GM23338 (cell line): Measurements from ENCODE around the gene SPACA4. TPM values are rescaled to one million over a fixed set of nuclear protein-coding genes. Genes with fewer than 3 reads are reported as not detected.

Source experiments
- ATAC-seq: fragments of 200-7000 bp; cut with Tn5 transposase; 3 replicates; pipeline ENCODE4 v1.9.1; 2020
- DNase-seq: peaks from one replicate; pipeline ENCODE4 v3.0.0-alpha.2; 2015; ENCODE audit warnings: low spot score
- H2AFZ ChIP-seq: fragments of 200-600 bp; sonication (generic); 2 replicates; pipeline ENCODE4 v1.8.0; 2016; ENCODE audit warnings: antibody characterized with exemption, mild to moderate bottlenecking, moderate library complexity
- H3F3A ChIP-seq: fragments of 200-600 bp; sonication (generic); replicated peaks from 2 replicates; pipeline ENCODE4 v1.8.0; 2017; ENCODE audit warnings: antibody characterized with exemption, mixed run types, low read depth
- H3K27ac ChIP-seq: fragments of 200-600 bp; sonication (generic); 2 replicates; pipeline ENCODE4 v1.6.1; 2016; ENCODE audit warnings: low read depth
- H3K27me3 ChIP-seq: fragments of 200-600 bp; sonication (generic); 2 replicates; pipeline ENCODE4 v1.8.0; 2016; ENCODE audit warnings: mild to moderate bottlenecking, mixed run types, moderate library complexity; ENCODE audit not compliant: insufficient read depth
- H3K36me3 ChIP-seq: fragments of 200-600 bp; sonication (generic); 2 replicates; pipeline ENCODE4 v1.8.0; 2016; ENCODE audit warnings: mild to moderate bottlenecking; ENCODE audit not compliant: insufficient read depth
- H3K4me1 ChIP-seq: fragments of 200-600 bp; sonication (generic); 2 replicates; pipeline ENCODE4 v1.8.0; 2016; ENCODE audit warnings: mild to moderate bottlenecking, moderate library complexity; ENCODE audit not compliant: insufficient read depth
- H3K4me2 ChIP-seq: fragments of 200-600 bp; sonication (generic); 2 replicates; pipeline ENCODE4 v1.7.1; 2017; ENCODE audit warnings: mixed run types
- H3K4me3 ChIP-seq: fragments of 200-600 bp; sonication (generic); 2 replicates; pipeline ENCODE4 v1.6.1; 2016; ENCODE audit warnings: mixed run types
- H3K79me2 ChIP-seq: fragments of 200-600 bp; sonication (generic); replicated peaks from 2 replicates; pipeline ENCODE4 v1.8.0; 2017; ENCODE audit warnings: mild to moderate bottlenecking; ENCODE audit not compliant: insufficient read depth
- H3K9me2 ChIP-seq: fragments of 200-600 bp; sonication (generic); 2 replicates; pipeline ENCODE4 v1.8.0; 2017; ENCODE audit not compliant: insufficient read depth
- H4K20me1 ChIP-seq: fragments of 200-600 bp; sonication (generic); replicated peaks from 2 replicates; pipeline ENCODE4 v1.8.0; 2017; ENCODE audit warnings: mild to moderate bottlenecking; ENCODE audit not compliant: insufficient read depth
- H3K27ac Mint-ChIP-seq: 2 replicates; pipeline ENCODE4 v1.8.0; 2020; ENCODE audit warnings: inconsistent platforms, mild to moderate bottlenecking, moderate library complexity, mixed read lengths
- H3K27me3 Mint-ChIP-seq: 3 replicates; pipeline ENCODE4 v1.8.0; 2022; ENCODE audit warnings: low read depth, mild to moderate bottlenecking, moderate library complexity, mixed read lengths, inconsistent platforms; ENCODE audit not compliant: insufficient read depth, poor library complexity
- H3K36me3 Mint-ChIP-seq: 3 replicates; pipeline ENCODE4 v1.8.0; 2021; ENCODE audit warnings: low read depth, mild to moderate bottlenecking, inconsistent platforms, moderate library complexity, mixed read lengths
- H3K4me1 Mint-ChIP-seq: 3 replicates; pipeline ENCODE4 v1.8.0; 2020; ENCODE audit warnings: mild to moderate bottlenecking, inconsistent platforms, mixed read lengths
- H3K4me3 Mint-ChIP-seq: 3 replicates; pipeline ENCODE4 v1.8.0; 2021; ENCODE audit warnings: moderate library complexity, mild to moderate bottlenecking, inconsistent platforms, mixed read lengths
- H3K9me3 Mint-ChIP-seq: 3 replicates; pipeline ENCODE4 v1.8.0; 2020; ENCODE audit warnings: moderate library complexity, mild to moderate bottlenecking, inconsistent platforms, mixed read lengths
- CREB1 ChIP-seq: fragments of 250-450 bp; sonication (Bioruptor Pico); IDR thresholded peaks from 2 replicates; pipeline ENCODE4 v1.5.0; 2020; ENCODE audit warnings: low read depth, mild to moderate bottlenecking, moderate library complexity
- ETS1 ChIP-seq: IDR thresholded peaks from 2 replicates; pipeline ENCODE4 v1.6.1; 2016; ENCODE audit warnings: antibody characterized with exemption
- EZH2 ChIP-seq: fragments of 200-600 bp; sonication (generic); IDR thresholded peaks from one replicate; pipeline ENCODE4 v1.8.0; 2017; ENCODE audit warnings: antibody characterized with exemption, mild to moderate bottlenecking, low read depth; ENCODE audit not compliant: unreplicated experiment
- EZH2phosphoT487 ChIP-seq: fragments of 200-600 bp; sonication (generic); IDR thresholded peaks from one replicate; pipeline ENCODE4 v1.8.1; 2018; ENCODE audit warnings: antibody characterized with exemption; ENCODE audit not compliant: unreplicated experiment
- JUNB ChIP-seq: IDR thresholded peaks from one replicate; pipeline ENCODE4 v1.6.1; 2016; ENCODE audit warnings: antibody characterized with exemption; ENCODE audit not compliant: unreplicated experiment
- POLR2AphosphoS5 ChIP-seq: IDR thresholded peaks from 2 replicates; pipeline ENCODE4 v1.6.1; 2016; ENCODE audit warnings: antibody characterized with exemption, low read depth
- ZNF114 ChIP-seq: fragments of 250-450 bp; sonication (Bioruptor Pico); IDR thresholded peaks from 2 replicates; pipeline ENCODE4 v1.5.0; 2020; ENCODE audit warnings: mild to moderate bottlenecking, moderate library complexity
- ZNF331 ChIP-seq: fragments of 250-450 bp; sonication (Bioruptor Pico); IDR thresholded peaks from 2 replicates; pipeline ENCODE4 v1.5.0; 2020; ENCODE audit warnings: low read depth, mild to moderate bottlenecking, moderate library complexity
- polyA plus RNA-seq: library from polyadenylated mRNA; unstranded; fragments of >200 nt; fragmentation: Nextera tagmentation; extraction: Ambion mirVana; gene quantifications from 2 replicates; pipeline ENCODE4 v1.2.1, GENCODE V29; 2016
- total RNA-seq: library from RNA; depleted of rRNA; stranded (reverse); fragments of >200 nt; shearing (Covaris generic); gene quantifications from 2 replicates; pipeline ENCODE4 v1.2.3, GENCODE V29; 2014
- TF ChIP-seq, protein P1 (sequence below): IDR thresholded peaks from one replicate; pipeline ENCODE4 v1.6.1; 2018; ENCODE audit warnings: antibody characterized with exemption; ENCODE audit not compliant: unreplicated experiment
- TF ChIP-seq, protein P2 (sequence below), 2 experiments: fragments of 200-600 bp in 1 of 2; sonication (generic) in 1 of 2; conservative IDR thresholded peaks; 2 replicates each; pipeline versions ENCODE4 v1.5.1 to v1.6.1; 2016 to 2017; ENCODE audit warnings: antibody characterized with exemption in 2 of 2, low read depth in 2 of 2, mild to moderate bottlenecking in 2 of 2, moderate library complexity in 1 of 2
- TF ChIP-seq, protein P3 (sequence below): fragments of 250-450 bp; sonication (Bioruptor Pico); IDR thresholded peaks from 2 replicates; pipeline ENCODE4 v1.5.0; 2020; ENCODE audit warnings: mild to moderate bottlenecking, moderate library complexity

Gene SPACA4
- total and polyA plus RNA-seq, 2 experiments from 2014 or later, result not detected

- H3K4me1 ChIP-seq, result peaks cover 22% of the 10 kb centered on the region
- peaks cover 13% of the 10 kb centered on the region for H4K20me1 ChIP-seq
- peaks cover 11% of the 10 kb centered on the region for H3K79me2 ChIP-seq
- Mint-ChIP-seq H3K36me3 (peaks cover 7% of the 10 kb centered on the region; the same call in 2 of the 3 replicates), H3K27me3 (peaks cover 31% of the 10 kb centered on the region), H3K9me3 (no peaks in the 10 kb centered on the region; the same call in 1 of the 3 replicates), H3K27ac (no peak overlapping the region; the same call in 1 of the 2 replicates), H3K4me3 (no peak overlapping the region; the same call in 2 of the 3 replicates), H3K4me1 (peaks cover 33% of the 10 kb centered on the region)
- H3K4me3 ChIP-seq, result peak overlapping the region; percentile 52
- H2AFZ ChIP-seq, result no peak overlapping the region
- H3K27ac ChIP-seq, result 0 out of 2 replicates have a peak overlapping the region, but pooled peaks have one; percentile 84
- H3K36me3 ChIP-seq, result no peaks in the 10 kb centered on the region
- no peaks in the 10 kb centered on the region for H3K9me2 ChIP-seq
- no peaks in the 10 kb centered on the region for H3K27me3 ChIP-seq
- peaks cover 31% of the 10 kb centered on the region; the same call in 1 of the 2 replicates for H3F3A ChIP-seq
- TF ChIP-seq POLR2AphosphoS5 (no peak), EZH2 (no peak), ZNF331 (no peak), ETS1 (no peak), ZNF114 (CRISPR knock-in tag) (no peak), CREB1 (CRISPR knock-in tag) (no peak), EZH2phosphoT487 (no peak), JUNB (no peak)
- TF ChIP-seq, protein P1, sequence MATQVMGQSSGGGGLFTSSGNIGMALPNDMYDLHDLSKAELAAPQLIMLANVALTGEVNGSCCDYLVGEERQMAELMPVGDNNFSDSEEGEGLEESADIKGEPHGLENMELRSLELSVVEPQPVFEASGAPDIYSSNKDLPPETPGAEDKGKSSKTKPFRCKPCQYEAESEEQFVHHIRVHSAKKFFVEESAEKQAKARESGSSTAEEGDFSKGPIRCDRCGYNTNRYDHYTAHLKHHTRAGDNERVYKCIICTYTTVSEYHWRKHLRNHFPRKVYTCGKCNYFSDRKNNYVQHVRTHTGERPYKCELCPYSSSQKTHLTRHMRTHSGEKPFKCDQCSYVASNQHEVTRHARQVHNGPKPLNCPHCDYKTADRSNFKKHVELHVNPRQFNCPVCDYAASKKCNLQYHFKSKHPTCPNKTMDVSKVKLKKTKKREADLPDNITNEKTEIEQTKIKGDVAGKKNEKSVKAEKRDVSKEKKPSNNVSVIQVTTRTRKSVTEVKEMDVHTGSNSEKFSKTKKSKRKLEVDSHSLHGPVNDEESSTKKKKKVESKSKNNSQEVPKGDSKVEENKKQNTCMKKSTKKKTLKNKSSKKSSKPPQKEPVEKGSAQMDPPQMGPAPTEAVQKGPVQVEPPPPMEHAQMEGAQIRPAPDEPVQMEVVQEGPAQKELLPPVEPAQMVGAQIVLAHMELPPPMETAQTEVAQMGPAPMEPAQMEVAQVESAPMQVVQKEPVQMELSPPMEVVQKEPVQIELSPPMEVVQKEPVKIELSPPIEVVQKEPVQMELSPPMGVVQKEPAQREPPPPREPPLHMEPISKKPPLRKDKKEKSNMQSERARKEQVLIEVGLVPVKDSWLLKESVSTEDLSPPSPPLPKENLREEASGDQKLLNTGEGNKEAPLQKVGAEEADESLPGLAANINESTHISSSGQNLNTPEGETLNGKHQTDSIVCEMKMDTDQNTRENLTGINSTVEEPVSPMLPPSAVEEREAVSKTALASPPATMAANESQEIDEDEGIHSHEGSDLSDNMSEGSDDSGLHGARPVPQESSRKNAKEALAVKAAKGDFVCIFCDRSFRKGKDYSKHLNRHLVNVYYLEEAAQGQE, result no peak
- TF ChIP-seq, protein P2, sequence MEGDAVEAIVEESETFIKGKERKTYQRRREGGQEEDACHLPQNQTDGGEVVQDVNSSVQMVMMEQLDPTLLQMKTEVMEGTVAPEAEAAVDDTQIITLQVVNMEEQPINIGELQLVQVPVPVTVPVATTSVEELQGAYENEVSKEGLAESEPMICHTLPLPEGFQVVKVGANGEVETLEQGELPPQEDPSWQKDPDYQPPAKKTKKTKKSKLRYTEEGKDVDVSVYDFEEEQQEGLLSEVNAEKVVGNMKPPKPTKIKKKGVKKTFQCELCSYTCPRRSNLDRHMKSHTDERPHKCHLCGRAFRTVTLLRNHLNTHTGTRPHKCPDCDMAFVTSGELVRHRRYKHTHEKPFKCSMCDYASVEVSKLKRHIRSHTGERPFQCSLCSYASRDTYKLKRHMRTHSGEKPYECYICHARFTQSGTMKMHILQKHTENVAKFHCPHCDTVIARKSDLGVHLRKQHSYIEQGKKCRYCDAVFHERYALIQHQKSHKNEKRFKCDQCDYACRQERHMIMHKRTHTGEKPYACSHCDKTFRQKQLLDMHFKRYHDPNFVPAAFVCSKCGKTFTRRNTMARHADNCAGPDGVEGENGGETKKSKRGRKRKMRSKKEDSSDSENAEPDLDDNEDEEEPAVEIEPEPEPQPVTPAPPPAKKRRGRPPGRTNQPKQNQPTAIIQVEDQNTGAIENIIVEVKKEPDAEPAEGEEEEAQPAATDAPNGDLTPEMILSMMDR (conservative IDR thresholded peaks at IDR 0.05; ENCODE audit: low read depth in 2 of 2), result no peak
- TF ChIP-seq, protein P3, sequence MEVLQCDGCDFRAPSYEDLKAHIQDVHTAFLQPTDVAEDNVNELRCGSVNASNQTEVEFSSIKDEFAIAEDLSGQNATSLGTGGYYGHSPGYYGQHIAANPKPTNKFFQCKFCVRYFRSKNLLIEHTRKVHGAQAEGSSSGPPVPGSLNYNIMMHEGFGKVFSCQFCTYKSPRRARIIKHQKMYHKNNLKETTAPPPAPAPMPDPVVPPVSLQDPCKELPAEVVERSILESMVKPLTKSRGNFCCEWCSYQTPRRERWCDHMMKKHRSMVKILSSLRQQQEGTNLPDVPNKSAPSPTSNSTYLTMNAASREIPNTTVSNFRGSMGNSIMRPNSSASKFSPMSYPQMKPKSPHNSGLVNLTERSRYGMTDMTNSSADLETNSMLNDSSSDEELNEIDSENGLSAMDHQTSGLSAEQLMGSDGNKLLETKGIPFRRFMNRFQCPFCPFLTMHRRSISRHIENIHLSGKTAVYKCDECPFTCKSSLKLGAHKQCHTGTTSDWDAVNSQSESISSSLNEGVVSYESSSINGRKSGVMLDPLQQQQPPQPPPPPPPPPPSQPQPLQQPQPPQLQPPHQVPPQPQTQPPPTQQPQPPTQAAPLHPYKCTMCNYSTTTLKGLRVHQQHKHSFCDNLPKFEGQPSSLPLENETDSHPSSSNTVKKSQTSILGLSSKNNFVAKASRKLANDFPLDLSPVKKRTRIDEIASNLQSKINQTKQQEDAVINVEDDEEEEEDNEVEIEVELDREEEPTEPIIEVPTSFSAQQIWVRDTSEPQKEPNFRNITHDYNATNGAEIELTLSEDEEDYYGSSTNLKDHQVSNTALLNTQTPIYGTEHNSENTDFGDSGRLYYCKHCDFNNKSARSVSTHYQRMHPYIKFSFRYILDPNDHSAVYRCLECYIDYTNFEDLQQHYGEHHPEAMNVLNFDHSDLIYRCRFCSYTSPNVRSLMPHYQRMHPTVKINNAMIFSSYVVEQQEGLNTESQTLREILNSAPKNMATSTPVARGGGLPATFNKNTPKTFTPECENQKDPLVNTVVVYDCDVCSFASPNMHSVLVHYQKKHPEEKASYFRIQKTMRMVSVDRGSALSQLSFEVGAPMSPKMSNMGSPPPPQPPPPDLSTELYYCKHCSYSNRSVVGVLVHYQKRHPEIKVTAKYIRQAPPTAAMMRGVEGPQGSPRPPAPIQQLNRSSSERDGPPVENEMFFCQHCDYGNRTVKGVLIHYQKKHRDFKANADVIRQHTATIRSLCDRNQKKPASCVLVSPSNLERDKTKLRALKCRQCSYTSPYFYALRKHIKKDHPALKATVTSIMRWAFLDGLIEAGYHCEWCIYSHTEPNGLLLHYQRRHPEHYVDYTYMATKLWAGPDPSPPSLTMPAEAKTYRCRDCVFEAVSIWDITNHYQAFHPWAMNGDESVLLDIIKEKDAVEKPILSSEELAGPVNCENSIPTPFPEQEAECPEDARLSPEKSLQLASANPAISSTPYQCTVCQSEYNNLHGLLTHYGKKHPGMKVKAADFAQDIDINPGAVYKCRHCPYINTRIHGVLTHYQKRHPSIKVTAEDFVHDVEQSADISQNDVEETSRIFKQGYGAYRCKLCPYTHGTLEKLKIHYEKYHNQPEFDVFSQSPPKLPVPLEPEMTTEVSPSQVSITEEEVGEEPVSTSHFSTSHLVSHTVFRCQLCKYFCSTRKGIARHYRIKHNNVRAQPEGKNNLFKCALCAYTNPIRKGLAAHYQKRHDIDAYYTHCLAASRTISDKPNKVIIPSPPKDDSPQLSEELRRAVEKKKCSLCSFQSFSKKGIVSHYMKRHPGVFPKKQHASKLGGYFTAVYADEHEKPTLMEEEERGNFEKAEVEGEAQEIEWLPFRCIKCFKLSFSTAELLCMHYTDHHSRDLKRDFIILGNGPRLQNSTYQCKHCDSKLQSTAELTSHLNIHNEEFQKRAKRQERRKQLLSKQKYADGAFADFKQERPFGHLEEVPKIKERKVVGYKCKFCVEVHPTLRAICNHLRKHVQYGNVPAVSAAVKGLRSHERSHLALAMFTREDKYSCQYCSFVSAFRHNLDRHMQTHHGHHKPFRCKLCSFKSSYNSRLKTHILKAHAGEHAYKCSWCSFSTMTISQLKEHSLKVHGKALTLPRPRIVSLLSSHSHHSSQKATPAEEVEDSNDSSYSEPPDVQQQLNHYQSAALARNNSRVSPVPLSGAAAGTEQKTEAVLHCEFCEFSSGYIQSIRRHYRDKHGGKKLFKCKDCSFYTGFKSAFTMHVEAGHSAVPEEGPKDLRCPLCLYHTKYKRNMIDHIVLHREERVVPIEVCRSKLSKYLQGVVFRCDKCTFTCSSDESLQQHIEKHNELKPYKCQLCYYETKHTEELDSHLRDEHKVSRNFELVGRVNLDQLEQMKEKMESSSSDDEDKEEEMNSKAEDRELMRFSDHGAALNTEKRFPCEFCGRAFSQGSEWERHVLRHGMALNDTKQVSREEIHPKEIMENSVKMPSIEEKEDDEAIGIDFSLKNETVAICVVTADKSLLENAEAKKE (CRISPR knock-in tag), result no peak
- DNase-seq (no peak), ATAC-seq (no peak)
- peak overlapping the region; percentile 83 for H3K4me2 ChIP-seq
These were observed 22.1 kb downstream of the SPACA4 start for GRCh38 chr19:48628486-48629296.
